SK-N-SH (cell line): ENCODE data around the gene TBC1D20. TPM values are rescaled to one million over a fixed set of nuclear protein-coding genes. Genes with fewer than 3 reads are reported as not detected.

Source experiments
- CTCF ChIA-PET: fragments of 300-600, 350-600 bp; formaldehyde crosslinking; extraction: SDS; loops from one replicate; lab custom pipeline; 2021; lab: Yijun Ruan, JAX
- POLR2A ChIA-PET: fragments of 350-600 bp; sonication (Branson Sonifier 250); formaldehyde crosslinking; extraction: SDS; loops from one replicate; lab custom pipeline; 2020; ENCODE audit warnings: antibody characterized with exemption, inconsistent platforms; lab: Yijun Ruan, JAX
- DNase-seq: peaks from one replicate; pipeline ENCODE4 v3.0.0; 2012
- H2AFZ ChIP-seq: fragments of 200-600 bp; sonication (generic); 2 replicates; pipeline ENCODE4 v1.8.1; 2016; ENCODE audit warnings: antibody characterized with exemption, mild to moderate bottlenecking, low read depth
- H3F3A ChIP-seq: fragments of 200-600 bp; sonication (generic); replicated peaks from 2 replicates; pipeline ENCODE3; 2016; ENCODE audit warnings: antibody characterized with exemption, mild to moderate bottlenecking; ENCODE audit not compliant: insufficient read depth
- H3K27ac ChIP-seq, 2 experiments: fragments of 200-500 bp in 1 of 2; fragments of 200-600 bp in 1 of 2; sonication (Bioruptor generic) in 1 of 2; sonication (generic), shearing (Covaris generic) in 1 of 2; 2 replicates each; pipeline versions ENCODE4 v1.5.1 to v1.6.1; 2014 to 2016; ENCODE audit warnings: low read depth in 2 of 2, inconsistent platforms in 1 of 2, low read length in 1 of 2, mild to moderate bottlenecking in 1 of 2, mixed read lengths in 1 of 2
- H3K27me3 ChIP-seq: fragments of 200-600 bp; sonication (generic), shearing (Covaris generic); 2 replicates; pipeline ENCODE4 v1.6.1; 2016; ENCODE audit warnings: mixed run types; ENCODE audit not compliant: insufficient read depth
- H3K36me3 ChIP-seq, 2 experiments: fragments of 200-500 bp in 1 of 2; fragments of 200-600 bp in 1 of 2; sonication (Bioruptor generic) in 1 of 2; sonication (generic) in 1 of 2; replicated peaks in 1 of 2; 2 replicates each; pipeline versions ENCODE3 to v1.5.1; 2014 to 2016; ENCODE audit warnings: low read length in 1 of 2, mild to moderate bottlenecking in 1 of 2; ENCODE audit not compliant: insufficient read depth in 2 of 2, control insufficient read depth in 1 of 2
- H3K4me1 ChIP-seq, 2 experiments: fragments of 200-500 bp in 1 of 2; fragments of 200-600 bp in 1 of 2; sonication (Bioruptor generic) in 1 of 2; sonication (generic), shearing (Covaris generic) in 1 of 2; 2 replicates each; pipeline versions ENCODE4 v1.5.1 to v1.6.1; 2014 to 2016; ENCODE audit warnings: low read depth in 1 of 2, low read length in 1 of 2, mixed run types in 1 of 2; ENCODE audit not compliant: insufficient read depth in 2 of 2, control insufficient read depth in 1 of 2
- H3K4me2 ChIP-seq: fragments of 200-600 bp; sonication (generic), shearing (Covaris generic); 2 replicates; pipeline ENCODE4 v1.6.1; 2017; ENCODE audit warnings: mixed run types
- H3K4me3 ChIP-seq, 2 experiments: fragments of 200-500 bp in 1 of 2; fragments of 200-600 bp in 1 of 2; sonication (Bioruptor generic) in 1 of 2; sonication (generic), shearing (Covaris generic) in 1 of 2; 2 replicates each; pipeline versions ENCODE4 v1.5.1 to v1.8.1; 2014 to 2016; ENCODE audit warnings: low read depth in 2 of 2, inconsistent platforms in 1 of 2, low read length in 1 of 2, mild to moderate bottlenecking in 1 of 2, mixed read lengths in 1 of 2, moderate library complexity in 1 of 2
- H3K79me2 ChIP-seq: fragments of 200-600 bp; sonication (generic); 2 replicates; pipeline ENCODE4 v1.8.1; 2017; ENCODE audit warnings: mild to moderate bottlenecking; ENCODE audit not compliant: insufficient read depth
- H3K9ac ChIP-seq: fragments of 200-600 bp; sonication (generic); 2 replicates; pipeline ENCODE4 v1.6.1; 2017; ENCODE audit warnings: mixed run types
- H3K9me2 ChIP-seq: fragments of 200-600 bp; sonication (generic); 2 replicates; pipeline ENCODE4 v1.6.1; 2017; ENCODE audit warnings: mixed run types
- H3K9me3 ChIP-seq: fragments of 200-600 bp; sonication (generic); 2 replicates; pipeline ENCODE4 v1.6.1; 2017; ENCODE audit warnings: mixed run types, mild to moderate bottlenecking, moderate library complexity
- H4K20me1 ChIP-seq: fragments of 200-600 bp; sonication (generic); 2 replicates; pipeline ENCODE4 v1.6.1; 2017; ENCODE audit warnings: mild to moderate bottlenecking, mixed run types; ENCODE audit not compliant: insufficient read depth
- CHD2 ChIP-seq: fragments of 150-350 bp; IDR thresholded peaks from 2 replicates; pipeline ENCODE4 v1.6.1; 2018; ENCODE audit warnings: low read length; ENCODE audit not compliant: partially characterized antibody
- EP300 ChIP-seq, 2 experiments: IDR thresholded peaks; 2 replicates each; pipeline versions ENCODE4 v1.4.0 to v1.6.1; 2012; ENCODE audit warnings: borderline replicate concordance in 1 of 2, low read depth in 1 of 2, low read length in 1 of 2
- FOSL2 ChIP-seq: IDR thresholded peaks from 2 replicates; pipeline ENCODE4 v1.4.0; 2012; ENCODE audit warnings: low read depth, mild to moderate bottlenecking, moderate library complexity, borderline replicate concordance
- FOXJ3 ChIP-seq: sonication (generic); formaldehyde crosslinking; IDR thresholded peaks from 2 replicates; pipeline ENCODE4 v1.5.1; 2020; ENCODE audit warnings: mild to moderate bottlenecking, missing genetic modification reagents
- FOXM1 ChIP-seq: IDR thresholded peaks from 2 replicates; pipeline ENCODE4 v1.4.0; 2012; ENCODE audit warnings: low read depth, mild to moderate bottlenecking
- IRF3 ChIP-seq: fragments of 150-350 bp; IDR thresholded peaks from 2 replicates; pipeline ENCODE4 v1.6.1; 2016; ENCODE audit warnings: mild to moderate bottlenecking, low read depth, low read length
- JUND ChIP-seq: IDR thresholded peaks from 2 replicates; pipeline ENCODE4 v1.4.0; 2012
- MEF2A ChIP-seq: IDR thresholded peaks from 2 replicates; pipeline ENCODE4 v1.4.0; 2012; ENCODE audit warnings: low read depth, borderline replicate concordance
- MXI1 ChIP-seq: IDR thresholded peaks from 2 replicates; pipeline ENCODE4 v1.6.1; 2012; ENCODE audit warnings: mild to moderate bottlenecking, low read depth, low read length, improper control_type of control experiment
- NRF1 ChIP-seq: IDR thresholded peaks from 2 replicates; pipeline ENCODE4 v1.6.1; 2012; ENCODE audit warnings: low read depth, mild to moderate bottlenecking, low read length
- RCOR1 ChIP-seq: fragments of 150-350 bp; IDR thresholded peaks from 2 replicates; pipeline ENCODE4 v1.6.1; 2017; ENCODE audit warnings: antibody characterized with exemption, low read length
- TAF1 ChIP-seq: IDR thresholded peaks from 2 replicates; pipeline ENCODE4 v1.6.1; 2012; ENCODE audit warnings: low read depth, mild to moderate bottlenecking, low read length, moderate library complexity, borderline replicate concordance
- YY1 ChIP-seq: IDR thresholded peaks from 2 replicates; pipeline ENCODE4 v1.4.0; 2012; ENCODE audit warnings: low read depth, mild to moderate bottlenecking
- ZBTB33 ChIP-seq: IDR thresholded peaks from 2 replicates; pipeline ENCODE4 v1.4.0; 2012; ENCODE audit warnings: low read depth, borderline replicate concordance
- WGBS: methylation state at CpG from one replicate; pipeline ENCODE4 v1.1.6; 2017; ENCODE audit warnings: low lambda C conversion rate; 5-methylcytosine and 5-hydroxymethylcytosine counted together
- polyA plus RNA-seq, 3 experiments: library from polyadenylated mRNA; depleted of rRNA; stranded (reverse); fragments of >200 nt; gene quantifications; 2 replicates each; pipeline ENCODE4 v1.2.3, GENCODE V29; 2012

Gene TBC1D20
- polyA plus RNA-seq, 1 of the 3 experiments (the other 2 are of a cell fraction) = 27.7 TPM

GRCh38 chr20:438571-439469, 23.5 kb downstream of the TBC1D20 start:
- Histone ChIP-seq H3K27me3 (no peaks in the 10 kb centered on the region), H3K4me3 (no peak overlapping the region), H3K9ac (no peak overlapping the region), H3K79me2 (peaks cover 8% of the 10 kb centered on the region; the same call in 1 of the 2 replicates), H3K4me2 (no peak overlapping the region), H3K36me3 (peaks cover 53 to 77% of the 10 kb centered on the region in 2 experiments), H3K27ac (no peak overlapping the region), H3K9me3 (no peaks in the 10 kb centered on the region), H3K9me2 (no peaks in the 10 kb centered on the region), H4K20me1 (no peaks in the 10 kb centered on the region), H2AFZ (no peak overlapping the region), H3F3A (peaks cover 5% of the 10 kb centered on the region), H3K4me1 (no peaks in the 10 kb centered on the region; a peak in 1 of 4 replicates)
- TF ChIP-seq ZBTB33 = no peak
- no peak for TF ChIP-seq MEF2A
- no peak for TF ChIP-seq EP300 (IDR thresholded peaks at IDR 0.05; ENCODE audit: borderline replicate concordance in 1 of 2, low read depth in 1 of 2, low read length in 1 of 2)
- TF ChIP-seq RCOR1 = no peak
- no peak for TF ChIP-seq FOXJ3 (CRISPR knock-in tag)
- no peak for TF ChIP-seq JUND
- TF ChIP-seq CHD2 = no peak
- TF ChIP-seq NRF1 = no peak
- no peak for TF ChIP-seq TAF1
- no peak for TF ChIP-seq YY1
- TF ChIP-seq FOSL2 = no peak
- TF ChIP-seq MXI1 = no peak
- no peak for TF ChIP-seq FOXM1
- TF ChIP-seq IRF3 = no peak
- WGBS = 90% methylated on average over 16 of the region's 18 CpGs
- DNase-seq = no peak
- ChIA-PET POLR2A (no interaction called here), CTCF (interaction anchor here (1.0 to 1.8 kb wide), 4 partner anchors 40 to 108 kb away, joined by 3 to 6 read pairs (median 4); no protein-coding TSS in a partner anchor)
